Fibroblast of skin of scalp (primary cell): Measurements from ENCODE around the gene NRDC.
"Not testable (repeated sequence)": the region's sequence is repeated elsewhere in the genome, so short reads cannot be mapped to it uniquely, and the experiment has no call there.

ENCODE experiments used
- DNase-seq: peaks from one replicate; pipeline ENCODE4 v3.0.0-alpha.2; 2013

NRDC gene

DNA sequence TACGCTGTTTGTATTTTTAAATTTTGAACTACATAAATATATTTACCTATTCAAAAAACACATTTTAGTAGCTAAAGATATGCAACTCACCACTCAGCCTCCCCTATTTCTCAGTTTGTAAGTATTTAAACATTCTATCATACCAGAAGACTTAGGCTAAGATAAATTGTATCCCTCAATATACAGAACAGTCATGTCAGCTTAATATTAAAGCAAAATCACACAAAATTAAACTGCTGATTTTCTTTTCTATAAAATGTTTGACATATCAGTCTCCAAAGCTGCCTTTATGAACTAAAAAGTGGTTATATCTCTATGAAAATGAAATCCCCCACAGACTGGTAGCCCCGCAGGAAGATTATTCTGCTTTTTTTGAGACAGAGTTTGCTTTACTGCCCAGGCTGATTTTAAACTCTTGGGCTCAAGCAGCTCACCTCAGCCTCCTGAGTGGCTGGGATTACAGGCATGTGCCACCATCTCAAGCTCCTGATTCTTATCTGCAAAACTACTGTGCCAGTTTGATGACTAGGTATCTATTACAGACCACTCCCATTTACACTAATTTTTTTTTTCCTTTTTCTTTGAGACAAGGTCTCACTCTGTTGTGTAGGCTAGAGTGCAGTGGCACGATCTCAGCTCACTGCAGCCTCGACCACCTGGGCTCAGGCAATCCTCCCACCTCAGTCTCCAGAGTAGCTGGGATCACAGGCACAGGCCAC is 37.6 kb downstream of the NRDC start:
- DNase-seq: no peak

- DNase-seq: no peak
These were observed 38.3 kb downstream of the NRDC start for GRCh38 chr1:51840182-51840581.

DNA sequence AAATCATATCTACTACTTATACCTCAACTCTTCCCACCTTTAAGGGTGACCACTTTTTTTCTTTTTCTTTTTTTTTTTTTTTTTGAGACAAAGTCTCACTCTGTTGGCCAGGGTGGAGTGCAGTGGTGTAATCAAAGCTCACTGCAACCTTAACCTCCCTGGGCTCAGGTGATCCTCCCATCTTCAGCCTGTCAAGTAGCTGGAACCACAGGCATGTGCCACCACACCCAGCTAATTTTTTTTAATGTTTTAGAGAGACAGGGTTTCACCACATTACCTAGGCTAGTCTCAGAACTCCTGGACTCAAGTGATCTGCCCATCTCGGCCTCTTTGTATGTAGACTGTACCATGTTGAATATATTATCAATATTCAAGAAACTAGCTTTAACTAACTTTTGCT is 39.4 kb downstream of the NRDC start:
- no peak for DNase-seq

- DNase-seq: no peak
These were observed 41.3 kb downstream of the NRDC start for GRCh38 chr1:51837243-51837642.

DNA sequence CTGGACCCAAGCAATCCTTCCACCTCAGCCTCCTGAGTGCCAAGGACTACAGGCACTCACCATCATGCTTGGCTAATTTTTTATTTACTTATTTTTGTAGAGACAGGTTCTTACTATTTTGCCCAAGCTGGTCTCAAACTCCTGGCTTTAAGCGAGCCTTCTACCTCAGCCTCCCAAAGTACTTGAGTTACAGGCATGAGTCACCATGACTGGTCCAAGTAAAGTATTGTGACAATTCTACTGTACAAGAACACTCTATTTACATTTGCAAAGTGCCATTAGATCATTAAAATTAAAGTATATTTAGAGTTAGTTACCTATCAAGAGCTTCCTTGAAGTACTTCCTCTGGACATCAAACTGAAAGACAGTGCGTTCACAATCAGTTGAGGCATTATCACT is 44.8 kb downstream of the NRDC start:
- DNase-seq: peak; percentile 2

GRCh38 chr1:51829058-51829457 is 49.5 kb downstream of the NRDC start:
- no peak for DNase-seq

GRCh38 chr1:51819810-51820209 is 58.7 kb downstream of the NRDC start:
- no peak for DNase-seq

DNA sequence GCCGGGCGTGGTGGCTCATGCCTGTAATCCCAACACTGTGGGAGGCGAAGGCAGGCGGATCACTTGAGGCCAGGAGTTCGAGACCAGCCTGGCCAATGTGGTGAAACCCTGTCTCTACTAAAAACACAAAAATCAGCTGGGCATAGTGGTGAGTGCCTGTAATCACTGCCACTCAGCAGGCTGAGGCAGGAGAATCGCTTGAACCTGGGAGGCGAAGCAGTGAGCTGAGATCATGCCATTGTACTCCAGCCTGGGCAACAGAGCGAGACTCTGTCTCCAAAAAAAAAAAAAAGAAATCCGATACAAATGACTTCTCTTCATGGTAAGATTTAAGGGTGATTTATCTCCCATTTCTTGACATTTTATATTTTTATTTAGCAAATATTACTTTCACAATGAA is 59.5 kb downstream of the NRDC start:
- not testable (repeated sequence) for DNase-seq

GRCh38 chr1:51818487-51818886 is 60.0 kb downstream of the NRDC start:
- no peak for DNase-seq

GRCh38 chr1:51814513-51814912 is 64.0 kb downstream of the NRDC start:
- no peak for DNase-seq

DNA sequence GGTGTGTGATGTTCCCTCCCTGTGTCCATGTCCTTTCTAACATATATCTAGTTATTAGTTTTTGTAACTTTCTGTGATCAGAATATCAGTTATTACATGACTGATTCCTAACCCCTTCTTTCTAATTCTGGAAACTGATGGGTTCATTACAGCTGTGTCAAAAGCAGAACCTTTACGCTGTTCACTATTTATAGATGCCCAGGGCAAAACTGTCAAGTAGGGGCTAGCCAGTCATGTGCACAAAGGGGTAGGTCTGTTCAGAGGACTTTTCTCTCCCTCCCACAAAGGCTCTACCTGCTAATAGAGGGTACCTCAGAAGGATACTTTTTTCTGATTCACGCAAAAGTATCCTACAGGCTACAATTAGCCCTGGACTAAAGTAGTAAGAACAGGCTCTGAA is 79.2 kb downstream of the NRDC start:
- DNase-seq: no peak

- DNase-seq: no peak
These were observed 83.7 kb downstream of the NRDC start for GRCh38 chr1:51794868-51795267.

DNA sequence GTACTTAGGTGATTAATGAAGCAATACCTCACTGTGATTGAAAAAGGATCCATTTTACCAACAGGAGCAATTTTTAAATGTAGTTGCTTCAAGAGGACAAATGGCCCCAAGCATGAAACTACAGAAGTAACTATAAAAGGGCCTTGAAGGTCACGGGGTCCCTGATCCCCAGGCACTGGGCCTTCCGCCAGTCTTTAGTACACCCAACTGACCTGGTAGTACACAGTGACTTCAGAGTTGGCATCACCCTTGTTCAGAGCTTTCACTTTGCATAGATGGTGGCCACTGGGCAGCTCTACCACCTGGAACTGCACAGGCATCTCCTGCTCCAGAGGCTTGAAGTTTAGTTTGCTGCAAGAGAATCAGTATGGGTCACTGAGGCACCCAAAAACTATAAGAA is 84.3 kb downstream of the NRDC start:
- DNase-seq: no peak

DNA sequence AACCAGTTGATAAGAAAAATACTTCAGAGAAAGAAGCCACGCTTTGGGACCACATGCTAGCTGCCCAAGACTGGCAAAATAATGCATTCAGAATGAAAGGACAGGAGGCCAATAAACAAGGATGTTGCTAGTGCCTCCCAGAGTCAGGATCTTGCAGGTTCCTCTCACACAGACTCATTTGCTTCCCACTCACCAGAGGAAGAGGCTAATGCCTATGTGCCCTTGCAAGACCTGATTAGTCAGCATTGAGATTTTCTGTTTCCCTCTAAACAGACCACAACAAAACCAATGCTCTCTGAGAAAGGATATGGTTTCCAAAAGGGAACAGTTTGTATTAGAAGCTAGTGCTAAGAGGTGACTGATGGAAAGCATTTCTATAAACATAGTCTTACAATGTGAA is 85.7 kb downstream of the NRDC start:
- DNase-seq: peak; percentile 8

DNA sequence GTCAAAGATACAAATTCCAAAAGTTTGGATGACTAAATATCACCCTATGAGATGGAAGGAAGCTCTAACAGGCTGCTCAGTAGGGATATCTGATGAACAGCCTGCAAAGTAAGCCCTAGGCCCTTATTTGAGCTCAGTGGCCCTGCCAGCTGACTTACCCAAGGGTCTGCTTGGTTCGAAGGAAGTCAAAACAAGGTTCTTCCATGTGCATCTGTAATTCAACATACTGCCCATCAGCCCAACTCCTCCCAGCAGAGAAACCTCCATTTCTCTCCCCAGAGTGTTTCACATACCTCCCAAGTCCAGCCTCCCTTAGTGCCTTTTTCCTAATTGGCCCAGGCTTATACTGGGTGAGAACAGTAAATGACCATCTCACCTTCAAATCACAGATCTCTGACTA is 86.6 kb downstream of the NRDC start:
- DNase-seq: no peak

- no peak for DNase-seq
These were observed 88.1 kb downstream of the NRDC start for GRCh38 chr1:51790385-51790784.

DNA sequence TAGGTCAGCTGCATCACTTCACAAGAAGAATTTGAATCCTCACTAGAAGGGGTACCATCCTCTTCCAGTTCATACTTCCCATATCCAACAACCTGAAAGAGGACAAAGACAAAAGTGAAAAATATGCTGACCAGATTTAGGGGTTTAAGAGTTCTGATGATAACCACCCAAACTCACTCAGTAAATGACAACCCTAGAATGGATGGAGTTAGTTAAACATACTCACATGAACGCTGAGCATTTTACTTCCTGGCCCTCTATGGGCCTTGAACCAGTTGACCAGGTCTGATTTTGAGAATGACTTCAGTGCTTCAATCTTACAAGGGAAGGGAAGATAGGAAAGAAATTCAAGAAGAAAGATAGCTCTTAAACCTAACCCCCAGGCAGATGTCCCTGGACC is 89.2 kb downstream of the NRDC start:
- no peak for DNase-seq

GRCh38 chr1:51788938-51789337 is 89.6 kb downstream of the NRDC start:
- DNase-seq: no peak

- DNase-seq: no peak
These were observed 93.5 kb downstream of the NRDC start for GRCh38 chr1:51784997-51785421.

- no peak for DNase-seq
These were observed 97.6 kb downstream of the NRDC start for GRCh38 chr1:51780927-51781326.

DNA sequence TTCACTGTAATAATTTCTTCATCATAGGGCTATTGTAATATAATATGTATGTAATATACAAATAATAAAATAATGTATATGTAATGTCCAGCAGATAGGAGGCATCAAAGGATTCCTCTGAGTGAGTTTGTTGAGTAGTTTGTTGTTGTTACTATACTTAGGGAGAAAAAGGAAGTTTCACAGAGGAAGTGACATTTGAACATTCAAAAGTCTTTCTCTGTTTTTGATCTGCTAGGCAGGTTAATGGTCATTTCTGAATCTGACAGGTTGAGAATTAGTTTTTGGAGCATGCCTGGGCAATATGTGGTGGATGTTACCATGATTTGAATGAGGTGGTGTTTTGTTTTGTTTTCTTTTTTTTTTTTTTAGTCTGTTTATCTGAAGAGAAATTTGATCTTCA is 102.1 kb downstream of the NRDC start:
- no peak for DNase-seq

- peak; percentile 68 for DNase-seq
These were observed 109.4 kb downstream of the NRDC start for GRCh38 chr1:51768971-51769588.

DNA sequence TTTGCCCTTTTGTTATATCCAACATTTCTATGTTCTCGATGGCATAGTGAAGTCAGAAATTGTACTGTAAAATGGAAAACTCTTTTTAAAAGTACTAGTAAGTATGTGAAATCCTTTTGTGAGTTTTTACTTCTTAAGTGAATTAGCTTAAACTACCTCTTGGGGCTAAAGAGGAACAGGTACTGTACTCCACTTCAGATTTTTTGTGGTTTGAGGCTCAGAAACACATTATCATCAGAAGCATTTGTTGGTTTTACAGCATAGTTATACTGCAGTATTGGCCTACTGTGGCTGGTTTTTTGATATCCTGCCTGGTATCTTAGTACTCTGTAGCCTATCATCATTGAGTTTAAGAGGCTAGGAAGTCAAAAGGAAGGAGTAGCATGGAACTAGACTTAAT is 117.2 kb downstream of the NRDC start:
- DNase-seq: no peak

GRCh38 chr1:51760872-51761271 is 117.7 kb downstream of the NRDC start:
- DNase-seq: no peak

DNA sequence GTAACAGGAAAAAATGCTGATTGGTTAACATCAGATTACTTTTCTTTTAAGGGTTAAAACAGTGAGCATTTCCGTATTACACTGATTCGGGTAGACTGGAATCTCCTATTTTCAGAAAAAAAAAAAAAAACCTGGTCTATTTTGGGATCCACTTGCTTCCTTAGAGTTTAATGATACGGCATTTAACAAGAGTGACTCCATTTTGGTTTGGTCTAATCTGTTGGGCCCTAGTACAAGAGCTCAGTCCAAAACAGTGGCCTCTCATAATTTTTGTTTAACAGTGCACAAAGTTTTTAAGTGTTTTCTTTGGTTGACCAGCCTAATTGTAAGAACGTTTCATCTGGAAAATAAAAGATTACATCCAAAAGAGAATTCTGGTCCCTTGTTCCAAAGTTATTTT is 120.2 kb downstream of the NRDC start:
- DNase-seq: no peak
